Stimulated activated CD4-positive, alpha-beta T cell treated with anti-CD3 and anti-CD28 coated beads, TNF-alpha, amount 100 ng/mL, for 48 hours (primary cell): ENCODE measurements around the gene C1QTNF8.

Experiments
- DNase-seq, 3 donors: peaks; one replicate each; pipeline ENCODE4 v3.0.0-alpha.2; 2020; ENCODE audit warnings: low read depth in 3 of 3

The C1QTNF8 gene

DNA sequence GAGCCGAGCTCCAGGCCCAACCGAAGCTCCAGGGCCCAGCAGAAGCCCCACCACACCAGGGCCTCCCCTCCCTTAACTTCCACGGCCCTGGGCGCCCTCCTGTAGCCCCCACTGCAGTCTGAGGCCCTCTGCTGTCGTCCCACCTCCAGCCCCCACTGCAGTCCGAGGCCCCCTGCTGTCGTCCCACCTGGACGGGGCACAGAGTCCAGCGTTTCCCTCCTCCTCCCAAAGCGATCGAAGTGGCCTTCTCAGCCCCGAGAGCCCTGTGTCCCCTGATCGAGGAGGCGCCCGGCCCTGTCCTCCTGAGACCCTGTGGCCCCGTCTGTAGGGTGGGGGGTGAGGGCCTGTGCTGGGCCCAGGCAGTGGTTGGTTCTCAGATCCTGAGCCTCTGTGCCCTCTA lies 31.1 kb upstream of the C1QTNF8 start:
- no peak for DNase-seq

DNA sequence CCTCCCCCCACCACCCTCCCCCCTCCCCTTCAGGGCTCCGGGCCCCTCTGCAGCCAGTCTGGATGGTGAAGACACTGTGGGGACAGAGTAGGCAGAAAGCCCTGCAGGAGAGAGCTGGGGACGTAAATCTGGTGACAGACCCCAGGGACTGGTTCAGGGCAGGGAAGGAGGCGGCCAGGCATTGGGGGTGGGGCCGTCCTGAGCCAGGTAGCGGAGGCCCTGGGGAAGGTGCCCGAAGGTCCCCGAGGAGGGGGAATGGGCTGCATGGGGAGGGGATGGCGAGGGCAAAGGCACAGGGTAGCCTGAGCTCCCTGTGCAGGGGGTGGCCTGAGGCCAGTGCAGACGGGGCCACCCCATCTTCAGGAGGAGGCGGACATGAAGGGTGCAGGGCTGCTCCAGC lies 30.5 kb upstream of the C1QTNF8 start:
- no peak for DNase-seq

DNA sequence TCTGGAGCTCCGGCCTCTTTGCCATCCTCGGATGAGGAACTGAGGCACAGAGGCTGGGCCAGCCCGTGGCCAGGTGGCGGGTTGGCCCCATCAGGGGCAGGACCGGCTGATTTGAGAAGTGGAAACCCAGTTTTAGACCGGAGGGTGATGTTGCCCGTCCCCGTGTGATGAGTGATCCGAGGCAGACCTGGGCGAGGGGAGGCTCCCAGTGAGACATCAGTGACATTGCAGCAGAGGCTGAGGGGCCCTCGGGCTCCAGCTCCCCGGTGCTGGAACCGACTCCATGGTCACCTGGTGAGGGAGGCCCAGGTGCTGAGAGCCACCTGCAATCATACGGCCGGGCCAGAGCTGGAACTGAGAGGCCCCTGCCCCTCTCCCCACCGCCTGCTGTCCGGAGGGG lies 30.0 kb upstream of the C1QTNF8 start:
- no peak for DNase-seq

DNA sequence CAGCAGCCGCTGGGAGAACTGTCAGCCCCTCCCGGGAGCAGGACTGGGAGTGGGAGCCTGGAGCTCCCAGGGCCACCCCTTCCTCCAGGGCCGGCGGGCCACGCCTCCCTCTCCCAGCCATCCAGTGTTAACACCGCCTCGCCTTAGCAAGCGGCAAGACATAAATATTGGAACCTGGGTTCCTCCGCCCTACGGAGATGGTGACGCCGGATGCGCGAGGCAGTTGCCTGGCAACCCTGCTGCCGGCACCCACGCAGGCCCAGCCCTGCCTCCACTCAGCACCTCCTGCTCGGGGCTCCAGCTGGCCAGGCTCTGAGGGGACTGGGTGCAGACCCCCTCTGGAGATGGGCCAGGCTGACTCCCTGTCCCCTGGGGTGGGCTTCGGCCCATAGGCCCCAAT lies 29.4 kb upstream of the C1QTNF8 start:
- DNase-seq: no peak

DNA sequence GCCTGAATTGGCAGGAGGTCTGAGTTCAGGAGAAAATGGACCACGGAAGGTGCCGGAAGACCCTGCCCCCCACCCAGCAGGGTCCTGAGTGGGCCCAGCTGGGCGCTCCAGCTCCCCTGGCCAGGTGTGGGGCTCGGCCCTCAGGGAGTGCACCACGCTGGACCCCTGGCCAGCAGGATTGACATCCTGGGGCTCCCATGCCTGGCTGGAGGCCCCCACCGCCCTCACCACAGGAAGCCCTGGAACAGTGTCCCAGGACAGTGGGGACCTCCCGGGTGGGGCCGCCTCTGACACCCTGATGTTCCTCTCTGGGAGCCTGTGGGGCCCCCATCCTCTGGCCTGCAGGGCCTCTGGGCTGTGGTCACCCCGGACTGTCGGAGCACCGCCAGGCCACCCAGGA lies 28.8 kb upstream of the C1QTNF8 start:
- no peak for DNase-seq

DNA sequence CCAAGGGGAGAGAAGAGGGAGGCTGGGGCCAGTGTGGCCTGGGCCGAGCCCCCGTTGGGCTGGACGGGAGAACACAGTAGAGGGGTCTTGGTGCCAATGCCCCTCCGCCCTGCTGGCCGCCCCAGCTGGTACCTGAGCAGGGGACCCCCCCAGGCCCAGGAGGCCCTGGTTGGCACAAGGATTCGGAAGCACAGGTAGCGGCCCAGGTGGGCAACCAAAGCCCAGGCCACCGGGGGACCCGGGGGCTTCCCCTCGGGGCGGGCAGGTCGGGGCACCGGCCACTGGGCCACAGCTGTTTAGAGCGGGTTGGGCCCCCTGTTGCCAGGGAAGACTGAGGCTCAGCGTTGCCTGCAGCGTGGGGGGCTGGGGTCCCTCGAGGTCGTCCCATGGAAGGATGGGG lies 28.2 kb upstream of the C1QTNF8 start:
- DNase-seq: no peak

DNA sequence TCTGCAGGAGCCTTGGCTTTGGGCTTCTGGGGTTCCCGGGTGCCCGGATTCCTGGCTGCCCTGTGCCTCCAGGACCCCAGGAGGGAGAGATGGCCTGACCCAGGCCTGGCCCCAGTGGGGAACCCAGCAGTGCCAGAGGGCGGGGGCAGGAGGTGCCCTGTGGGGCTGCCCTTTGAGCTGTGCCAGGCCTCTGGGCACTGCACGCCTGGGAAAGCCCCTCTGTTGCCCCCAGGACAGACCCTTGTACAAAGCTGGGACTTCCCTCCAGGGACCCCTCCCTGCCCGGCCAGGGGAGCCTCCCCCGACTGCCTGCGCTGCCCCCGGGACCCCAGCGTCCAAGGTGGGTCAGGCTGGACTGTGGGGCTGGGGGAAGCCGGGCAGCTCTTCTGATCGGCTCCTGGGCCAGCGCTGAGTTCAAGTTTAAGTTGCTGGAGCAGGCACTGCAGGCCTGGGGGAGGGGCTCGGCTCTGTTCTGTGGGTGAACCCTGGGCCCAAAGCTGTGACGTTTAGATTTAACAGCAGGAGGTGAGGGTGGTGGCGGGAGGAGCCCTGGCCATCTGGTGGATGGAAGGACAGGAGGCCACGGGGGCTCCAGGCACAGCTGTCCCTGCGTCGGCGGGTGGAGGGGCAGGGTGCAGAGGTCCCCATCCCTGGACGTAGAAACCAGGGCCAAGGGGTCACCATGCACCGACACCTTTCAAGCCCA lies 27.6 kb upstream of the C1QTNF8 start:
- no peak for DNase-seq

DNA sequence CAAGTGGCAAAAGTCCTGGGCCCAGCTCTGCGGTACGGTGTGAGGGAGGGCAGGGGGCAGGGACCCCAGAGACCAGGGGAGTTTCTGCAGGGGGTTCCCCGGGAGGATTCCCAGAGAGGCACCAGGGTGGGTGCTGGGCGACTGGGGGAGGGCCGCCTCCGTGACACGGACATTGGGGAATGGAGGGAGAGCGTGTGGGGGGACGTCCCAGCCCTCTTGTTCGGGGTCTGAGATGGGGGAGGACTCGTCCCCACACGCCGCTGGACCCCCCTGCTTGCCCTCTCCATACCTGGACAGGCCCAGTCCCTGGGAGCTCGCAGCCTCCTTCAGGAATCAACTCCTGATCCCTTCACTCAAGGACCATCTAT lies 26.3 kb upstream of the C1QTNF8 start:
- DNase-seq: no peak

DNA sequence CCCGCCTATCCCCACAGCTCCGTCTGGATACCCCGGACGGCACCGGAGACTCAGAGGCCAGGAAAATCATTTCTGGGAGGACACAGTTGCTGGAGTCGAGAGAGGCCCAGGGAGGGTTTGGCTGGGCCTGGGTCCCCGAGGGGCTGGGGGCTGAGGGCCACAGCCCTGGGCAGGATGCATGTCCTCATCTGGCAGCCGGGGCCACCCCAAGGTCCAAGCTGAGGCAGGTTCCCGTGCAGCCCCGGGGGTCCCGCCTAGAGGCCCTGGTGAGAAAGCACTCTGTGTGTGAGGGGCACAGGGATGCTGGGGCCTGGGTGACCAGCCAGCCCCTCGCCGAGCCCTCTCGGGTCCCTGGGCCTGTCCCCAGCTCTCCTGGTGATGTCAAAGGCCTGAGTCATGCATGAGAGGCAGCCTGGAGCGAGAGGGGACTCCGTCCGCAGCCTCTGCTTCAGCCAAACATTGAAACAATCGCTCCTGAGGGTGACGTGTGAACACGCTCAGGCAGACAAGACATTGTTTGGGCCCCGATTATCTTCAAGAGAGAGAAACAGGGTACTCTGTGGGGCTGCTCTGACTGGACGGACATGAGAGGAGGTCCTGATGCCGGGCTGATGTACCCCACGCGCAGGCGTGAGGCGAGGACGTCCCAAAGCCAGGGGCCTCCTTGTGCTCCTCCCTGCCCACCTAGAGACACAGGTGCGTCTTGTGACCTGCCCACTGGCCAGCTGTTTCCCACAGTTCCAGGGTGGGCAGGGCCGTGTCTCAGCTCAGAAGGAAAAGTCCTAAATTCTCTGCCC lies 25.8 kb upstream of the C1QTNF8 start:
- DNase-seq: no peak

DNA sequence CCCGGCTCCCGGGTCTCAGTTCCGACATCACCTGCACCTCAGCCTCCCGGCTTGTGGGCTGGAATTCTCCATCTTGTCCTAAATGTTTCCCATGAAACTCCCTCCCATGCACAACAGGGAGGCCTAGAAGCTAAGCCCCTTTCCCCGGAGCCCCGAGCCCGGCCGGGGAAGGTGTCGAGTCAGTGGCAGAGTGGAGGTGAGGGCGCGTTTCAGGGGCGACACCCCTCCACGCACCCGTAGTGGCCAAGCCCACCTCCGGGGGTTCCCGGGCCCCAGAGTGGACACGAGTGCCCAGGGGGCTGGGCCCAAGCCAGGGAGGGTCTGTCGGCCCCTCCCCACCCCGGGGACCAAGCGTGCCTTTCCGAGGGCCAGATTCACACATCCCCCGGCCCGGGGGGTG lies 25.0 kb upstream of the C1QTNF8 start:
- no peak for DNase-seq

DNA sequence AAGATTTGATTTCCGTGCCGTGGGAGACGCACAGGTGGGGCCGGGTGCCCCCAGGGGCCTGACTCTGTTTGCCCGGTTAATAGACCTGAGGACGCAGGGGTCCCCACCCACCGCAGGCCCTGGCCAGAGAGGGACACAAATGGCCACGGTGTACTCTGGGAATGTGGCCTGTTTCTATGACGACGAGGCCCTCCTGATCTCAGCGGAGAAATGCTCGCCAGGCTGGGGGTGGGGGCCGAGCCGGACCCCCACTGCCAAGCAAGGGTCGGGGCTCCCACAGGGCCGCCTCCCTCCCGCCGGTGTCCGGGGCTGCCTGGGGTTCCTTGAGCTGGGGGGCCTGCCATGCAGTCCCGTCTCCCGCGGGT lies 24.5 kb upstream of the C1QTNF8 start:
- no peak for DNase-seq

DNA sequence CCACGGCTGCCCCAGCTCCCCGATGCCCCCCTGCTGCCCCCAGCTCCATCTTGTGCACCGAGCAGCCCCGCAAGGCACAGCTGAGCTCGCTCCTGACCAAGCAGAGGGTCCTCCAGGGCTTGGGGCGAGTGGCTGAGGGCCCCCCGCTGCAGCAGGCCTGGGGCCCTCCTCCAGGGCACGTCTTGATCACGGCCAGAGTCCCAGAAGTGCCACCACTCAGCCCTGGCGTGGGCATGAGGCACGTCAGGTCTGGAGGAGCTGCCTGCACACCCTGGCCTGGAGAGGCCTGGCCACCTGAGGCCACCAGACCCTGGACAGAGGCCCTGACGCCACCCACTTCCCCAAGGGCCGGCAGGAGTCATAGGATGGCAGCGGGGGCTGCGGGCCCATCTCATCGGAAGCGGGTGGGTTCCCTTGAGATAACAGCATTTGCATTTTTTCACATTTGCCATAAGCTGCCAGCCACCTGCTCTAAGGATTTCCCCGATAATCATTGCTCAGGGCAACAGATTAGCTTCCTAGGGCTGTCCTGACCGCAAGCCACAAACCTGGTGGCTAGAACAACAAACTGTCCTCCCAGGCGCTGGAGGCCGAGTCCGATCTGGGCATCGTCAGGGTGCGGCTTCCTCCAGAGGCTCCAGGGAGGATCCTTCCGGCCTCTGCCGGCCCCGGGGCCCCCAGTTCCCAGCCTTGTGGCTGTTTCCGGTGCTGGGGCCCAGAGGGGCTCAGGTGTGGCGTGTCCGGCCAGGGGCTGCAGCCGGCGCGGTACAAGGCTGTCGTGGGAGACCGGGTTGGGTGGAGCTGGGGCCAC lies 23.9 kb upstream of the C1QTNF8 start:
- DNase-seq: no peak

DNA sequence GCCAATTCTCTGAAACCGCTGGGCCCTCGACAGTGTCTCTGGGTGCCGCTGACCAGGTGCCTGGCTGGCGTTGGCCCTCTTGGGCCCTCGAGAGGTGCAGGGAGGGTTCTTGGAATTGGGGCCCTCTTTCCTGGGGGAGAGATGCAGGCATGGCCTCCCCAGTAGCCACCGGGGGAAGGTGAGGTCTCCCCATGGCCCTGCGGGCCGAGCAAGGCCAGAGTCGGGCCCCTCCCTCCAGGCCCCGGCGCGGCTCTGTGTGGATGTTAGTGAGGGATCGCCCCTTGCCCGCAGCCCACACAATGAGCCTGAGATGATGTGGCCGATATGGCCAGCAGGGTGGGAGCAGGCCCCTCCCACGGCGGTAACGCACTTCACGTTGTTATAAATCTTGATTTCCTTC lies 23.1 kb upstream of the C1QTNF8 start:
- no peak for DNase-seq

DNA sequence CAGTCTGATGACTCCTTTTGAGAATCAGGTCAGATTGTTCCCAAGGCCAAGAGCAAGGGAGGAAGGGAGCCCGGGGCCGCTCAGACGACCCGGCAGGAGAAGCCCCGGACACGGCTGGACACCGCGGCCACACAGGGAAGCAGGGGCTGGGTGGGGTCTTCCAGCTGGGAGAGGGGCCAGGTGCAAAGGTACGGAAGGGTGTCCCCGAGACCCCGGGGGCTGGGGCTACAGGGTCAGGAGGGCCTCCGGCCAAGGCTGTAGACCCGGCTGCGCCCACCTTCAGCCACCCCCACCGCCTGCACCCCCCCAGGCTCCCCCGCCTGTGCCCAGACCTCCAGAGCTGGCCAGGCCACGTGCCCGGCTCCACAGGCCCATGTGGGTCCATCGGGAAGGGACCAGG lies 21.9 kb upstream of the C1QTNF8 start:
- no peak for DNase-seq

DNA sequence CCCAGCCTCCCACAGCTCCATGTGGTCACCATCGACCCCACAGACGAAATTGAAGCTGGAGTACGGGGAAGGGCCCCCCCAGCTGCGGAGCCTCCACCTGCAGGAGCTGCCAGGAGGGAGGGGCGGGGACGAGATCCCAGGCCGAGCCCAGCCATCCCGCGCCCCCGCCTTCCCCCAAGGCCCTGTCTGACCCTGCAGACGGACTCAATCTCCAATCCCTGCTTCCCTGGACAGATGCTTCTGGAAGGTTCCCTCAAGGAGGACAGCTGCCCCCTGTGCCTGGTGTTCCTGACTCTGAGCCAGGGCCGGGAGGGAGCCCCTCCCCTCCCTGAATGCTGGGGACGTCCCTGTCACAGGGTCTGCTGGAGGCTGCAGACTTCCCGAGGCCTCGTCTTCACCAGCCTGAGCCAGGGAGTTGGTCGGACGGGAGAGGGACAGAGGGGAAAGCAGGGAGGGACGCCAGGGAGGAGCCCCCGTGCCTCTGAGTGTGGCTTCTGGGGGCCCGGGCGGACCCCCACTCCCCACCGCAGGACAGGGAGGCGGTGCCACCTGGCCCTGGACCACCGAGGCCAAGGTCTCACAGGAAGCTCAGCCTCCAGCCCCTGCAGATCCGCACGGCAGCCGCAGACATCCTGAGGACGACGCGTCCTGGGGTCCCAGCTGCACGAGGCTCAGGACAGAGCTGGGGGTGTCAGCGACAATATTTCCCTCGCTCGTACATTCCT lies 21.3 kb upstream of the C1QTNF8 start:
- no peak for DNase-seq

DNA sequence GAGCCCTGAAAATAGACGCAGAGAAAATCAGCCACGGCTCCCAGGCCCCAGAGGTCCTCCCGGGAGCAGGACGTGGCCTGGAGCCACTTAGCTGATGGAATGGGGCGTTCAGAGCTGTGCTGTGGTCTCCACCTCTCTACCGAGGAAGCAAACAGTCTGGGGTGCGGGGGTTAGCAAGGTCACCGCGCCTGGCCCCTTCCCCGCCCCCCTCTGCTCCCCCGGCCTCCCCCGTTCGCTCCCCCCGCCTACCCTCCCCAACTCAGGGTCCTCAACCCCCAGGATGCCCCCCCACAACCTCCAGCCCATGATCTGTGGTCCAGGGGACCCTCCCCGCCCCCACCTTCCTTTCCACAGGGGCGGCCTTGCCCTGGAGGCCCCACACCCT lies 20.6 kb upstream of the C1QTNF8 start:
- no peak for DNase-seq

DNA sequence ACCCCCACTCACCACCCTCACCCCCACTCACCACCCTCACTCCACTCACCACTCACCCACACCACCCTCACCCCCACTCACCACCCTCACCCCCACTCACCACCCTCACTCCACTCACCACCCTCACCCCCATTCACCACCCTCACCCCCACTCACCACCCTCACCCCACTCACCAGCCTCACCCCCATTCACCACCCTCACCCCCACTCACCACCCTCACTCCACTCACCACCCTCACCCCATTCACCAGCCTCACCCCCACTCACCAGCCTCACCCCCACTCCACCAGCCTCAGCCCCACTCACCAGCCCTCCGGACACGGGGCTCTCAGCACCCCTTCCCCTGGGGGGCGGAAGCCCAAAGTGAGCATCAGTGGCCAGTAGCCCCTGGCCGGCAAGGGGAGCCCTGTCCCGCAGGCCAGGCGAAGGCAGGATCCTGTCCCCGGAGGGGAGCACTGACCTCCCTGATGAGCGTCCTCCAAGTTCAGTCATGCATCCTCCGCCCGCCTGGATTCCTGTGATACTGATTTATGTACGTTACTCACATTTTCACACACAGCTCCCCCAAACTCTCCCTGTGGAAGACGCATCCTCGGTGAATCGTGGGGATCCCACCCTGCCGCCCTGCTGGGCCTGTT lies 18.0 kb upstream of the C1QTNF8 start:
- no peak for DNase-seq

DNA sequence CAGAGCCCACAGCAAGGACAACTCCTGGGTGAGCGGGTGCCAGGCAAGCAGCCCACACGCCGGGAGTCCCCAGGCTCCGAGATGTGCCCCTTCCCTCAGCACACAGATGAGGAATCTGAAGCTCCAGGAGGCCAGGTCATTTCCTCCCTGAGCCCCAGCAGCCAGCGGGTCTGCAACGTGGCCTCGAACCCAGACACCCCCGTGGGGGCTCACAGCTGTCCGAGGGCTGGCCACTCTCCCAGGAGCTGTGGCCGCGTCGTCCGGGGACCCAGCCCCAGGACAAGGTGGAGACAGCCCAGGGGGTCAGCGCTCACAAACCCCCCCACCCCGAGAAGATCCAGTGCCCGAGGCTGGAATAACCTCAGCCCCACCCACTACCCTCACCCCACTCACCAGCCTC lies 17.4 kb upstream of the C1QTNF8 start:
- no peak for DNase-seq

DNA sequence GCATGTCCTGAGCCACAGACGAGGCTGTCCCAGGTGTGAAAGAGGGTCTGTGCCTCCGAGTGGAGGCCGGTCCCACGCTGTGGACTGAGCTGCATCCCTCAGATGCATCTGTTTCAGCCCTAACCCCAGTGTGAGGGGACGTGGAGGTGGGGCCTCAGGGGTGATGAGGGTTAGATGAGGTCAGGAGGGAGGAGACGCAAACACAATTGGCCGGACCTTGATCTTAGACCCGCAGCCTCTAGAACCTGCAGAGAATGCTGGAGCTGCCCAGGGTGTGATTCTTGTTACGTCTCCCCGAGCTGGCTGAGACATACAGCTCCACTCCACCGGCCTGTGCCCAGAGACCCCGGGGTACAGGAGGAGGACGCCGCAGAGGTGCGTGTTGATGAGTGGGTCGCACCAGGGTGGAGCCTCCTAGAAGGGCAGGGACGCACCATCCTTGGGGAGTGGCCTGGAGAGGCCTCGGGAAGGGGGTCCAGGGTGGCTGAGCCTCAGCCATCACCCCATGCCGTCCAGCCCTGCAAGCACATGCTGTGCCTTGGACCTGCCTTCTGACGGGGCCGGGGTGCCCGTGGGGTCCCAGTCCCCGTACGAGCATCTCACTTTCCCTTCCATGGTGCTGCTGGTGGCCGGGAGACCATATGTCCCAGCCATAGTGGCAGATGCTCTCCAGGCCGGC lies 16.6 kb upstream of the C1QTNF8 start:
- DNase-seq: no peak

DNA sequence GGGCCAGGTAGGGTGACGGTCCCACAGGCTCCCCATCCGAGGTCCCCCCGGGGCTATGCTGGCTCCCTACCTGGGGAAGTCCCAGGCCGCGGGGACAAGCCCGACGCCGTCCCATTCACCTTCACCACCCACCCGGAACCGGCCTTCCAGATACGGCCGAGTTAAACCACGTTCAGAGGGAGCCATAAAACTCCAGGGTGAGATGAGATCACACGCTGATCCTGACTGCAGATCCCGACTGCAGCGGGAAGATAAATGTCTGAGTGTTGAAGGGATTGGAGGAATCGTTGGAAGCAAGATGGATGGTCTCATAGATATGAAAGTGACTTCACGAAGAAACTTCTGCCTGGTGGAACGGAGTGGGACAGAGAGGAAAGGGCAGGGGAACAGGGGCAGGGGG lies 13.6 kb upstream of the C1QTNF8 start:
- no peak for DNase-seq
